HCEC 1CT (cell line): ENCODE data around the gene CLEC18C.
"Not testable (repeated sequence)": the region's sequence is repeated elsewhere in the genome, so short reads cannot be mapped to it uniquely, and the experiment has no call there.

ENCODE experiments used
- DNase-seq: peaks from one replicate; pipeline ENCODE4 v3.0.0-alpha.2; 2017

The CLEC18C gene

GRCh38 chr16:70173212-70173837, at the start of gene CLEC18C:
Gene CLEC18C (plus strand): TSS chr16:70173787. CDS start chr16:70174279, 492 bp downstream.
- not testable (repeated sequence) for DNase-seq

- DNase-seq, result not testable (repeated sequence)
These were observed 49.8 kb upstream of the CLEC18C start for GRCh38 chr16:70123822-70124221.

- DNase-seq, result not testable (repeated sequence)
These were observed 47.4 kb upstream of the CLEC18C start for GRCh38 chr16:70126226-70126625.

GRCh38 chr16:70127706-70128105, 45.9 kb upstream of the CLEC18C start:
- DNase-seq, result not testable (repeated sequence)

GRCh38 chr16:70128844-70129243, 44.7 kb upstream of the CLEC18C start:
- not testable (repeated sequence) for DNase-seq

- DNase-seq, result not testable (repeated sequence)
These were observed 37.8 kb upstream of the CLEC18C start for GRCh38 chr16:70135796-70136195.

- not testable (repeated sequence) for DNase-seq
These were observed 37.0 kb upstream of the CLEC18C start for GRCh38 chr16:70136595-70136994.

- DNase-seq, result not testable (repeated sequence)
These were observed 30.8 kb upstream of the CLEC18C start for GRCh38 chr16:70142739-70143138.

GRCh38 chr16:70143231-70143895, 30.2 kb upstream of the CLEC18C start:
- DNase-seq, result not testable (repeated sequence)

GRCh38 chr16:70147853-70148252, 25.7 kb upstream of the CLEC18C start:
- not testable (repeated sequence) for DNase-seq

- DNase-seq, result not testable (repeated sequence)
These were observed 25.1 kb upstream of the CLEC18C start for GRCh38 chr16:70148453-70148852.

- not testable (repeated sequence) for DNase-seq
These were observed 24.3 kb upstream of the CLEC18C start for GRCh38 chr16:70149296-70149695.

- no peak for DNase-seq
These were observed 22.2 kb upstream of the CLEC18C start for GRCh38 chr16:70151391-70151790.

GRCh38 chr16:70151941-70152509, 21.6 kb upstream of the CLEC18C start:
- no peak for DNase-seq

- no peak for DNase-seq
These were observed 20.8 kb upstream of the CLEC18C start for GRCh38 chr16:70152578-70153302.

GRCh38 chr16:70154736-70155135, 18.9 kb upstream of the CLEC18C start:
- DNase-seq, result not testable (repeated sequence)

- DNase-seq, result no peak
These were observed 17.2 kb upstream of the CLEC18C start for GRCh38 chr16:70156207-70156978.

GRCh38 chr16:70157105-70157476, 16.5 kb upstream of the CLEC18C start:
- no peak for DNase-seq

- DNase-seq, result no peak
These were observed 15.9 kb upstream of the CLEC18C start for GRCh38 chr16:70157477-70158260.

GRCh38 chr16:70158261-70158939, 15.2 kb upstream of the CLEC18C start:
- DNase-seq, result no peak
